NB4 (cell line): ENCODE results near the gene NUDCD2.

Experiments used
- MYC ChIP-seq: IDR thresholded peaks from 2 replicates; pipeline ENCODE4 v1.6.1; 2011; ENCODE audit warnings: low read depth, low read length
- POLR2A ChIP-seq: IDR thresholded peaks from 2 replicates; pipeline ENCODE4 v1.6.1; 2011; ENCODE audit warnings: mild to moderate bottlenecking; ENCODE audit not compliant: insufficient read length; ENCODE audit errors: extremely low read depth
- TF ChIP-seq, protein P1 (sequence below): IDR thresholded peaks from one replicate; pipeline ENCODE4 v1.5.1; 2012; ENCODE audit warnings: low read depth, low read length

DNA sequence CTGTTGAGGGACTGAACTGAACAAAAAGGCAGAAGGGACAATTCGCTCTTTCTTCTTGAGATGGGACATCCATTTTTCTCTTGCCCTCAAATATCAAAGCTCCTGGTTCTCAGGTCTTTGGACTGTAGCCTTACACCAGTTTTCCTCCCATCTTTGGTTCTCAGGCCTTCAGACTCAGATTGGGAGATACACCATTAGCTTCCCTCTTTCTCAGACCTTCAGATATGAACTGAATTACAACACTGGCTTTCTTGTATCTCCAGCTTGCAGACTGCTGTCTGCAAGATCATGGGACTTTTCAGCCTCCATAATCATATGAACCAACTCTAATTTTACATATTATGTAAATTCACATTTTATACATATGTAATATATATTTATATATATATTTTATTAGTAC is 35.1 kb downstream of the NUDCD2 start:
- TF ChIP-seq, protein P1, sequence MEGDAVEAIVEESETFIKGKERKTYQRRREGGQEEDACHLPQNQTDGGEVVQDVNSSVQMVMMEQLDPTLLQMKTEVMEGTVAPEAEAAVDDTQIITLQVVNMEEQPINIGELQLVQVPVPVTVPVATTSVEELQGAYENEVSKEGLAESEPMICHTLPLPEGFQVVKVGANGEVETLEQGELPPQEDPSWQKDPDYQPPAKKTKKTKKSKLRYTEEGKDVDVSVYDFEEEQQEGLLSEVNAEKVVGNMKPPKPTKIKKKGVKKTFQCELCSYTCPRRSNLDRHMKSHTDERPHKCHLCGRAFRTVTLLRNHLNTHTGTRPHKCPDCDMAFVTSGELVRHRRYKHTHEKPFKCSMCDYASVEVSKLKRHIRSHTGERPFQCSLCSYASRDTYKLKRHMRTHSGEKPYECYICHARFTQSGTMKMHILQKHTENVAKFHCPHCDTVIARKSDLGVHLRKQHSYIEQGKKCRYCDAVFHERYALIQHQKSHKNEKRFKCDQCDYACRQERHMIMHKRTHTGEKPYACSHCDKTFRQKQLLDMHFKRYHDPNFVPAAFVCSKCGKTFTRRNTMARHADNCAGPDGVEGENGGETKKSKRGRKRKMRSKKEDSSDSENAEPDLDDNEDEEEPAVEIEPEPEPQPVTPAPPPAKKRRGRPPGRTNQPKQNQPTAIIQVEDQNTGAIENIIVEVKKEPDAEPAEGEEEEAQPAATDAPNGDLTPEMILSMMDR = no peak
- TF ChIP-seq POLR2A (no peak), MYC (no peak)
